Stimulated activated CD8-positive, alpha-beta memory T cell treated with anti-CD3 and anti-CD28 coated beads, Interleukin-12 subunit alpha, Interleukin-12 subunit beta, amount 100 ng/mL, for 1 hour (primary cell): ENCODE measurements around the gene KIAA0586.

Experiments
- DNase-seq: peaks from one replicate; pipeline ENCODE4 v3.0.0-alpha.2; 2020; ENCODE audit warnings: low read depth

KIAA0586 gene

DNA sequence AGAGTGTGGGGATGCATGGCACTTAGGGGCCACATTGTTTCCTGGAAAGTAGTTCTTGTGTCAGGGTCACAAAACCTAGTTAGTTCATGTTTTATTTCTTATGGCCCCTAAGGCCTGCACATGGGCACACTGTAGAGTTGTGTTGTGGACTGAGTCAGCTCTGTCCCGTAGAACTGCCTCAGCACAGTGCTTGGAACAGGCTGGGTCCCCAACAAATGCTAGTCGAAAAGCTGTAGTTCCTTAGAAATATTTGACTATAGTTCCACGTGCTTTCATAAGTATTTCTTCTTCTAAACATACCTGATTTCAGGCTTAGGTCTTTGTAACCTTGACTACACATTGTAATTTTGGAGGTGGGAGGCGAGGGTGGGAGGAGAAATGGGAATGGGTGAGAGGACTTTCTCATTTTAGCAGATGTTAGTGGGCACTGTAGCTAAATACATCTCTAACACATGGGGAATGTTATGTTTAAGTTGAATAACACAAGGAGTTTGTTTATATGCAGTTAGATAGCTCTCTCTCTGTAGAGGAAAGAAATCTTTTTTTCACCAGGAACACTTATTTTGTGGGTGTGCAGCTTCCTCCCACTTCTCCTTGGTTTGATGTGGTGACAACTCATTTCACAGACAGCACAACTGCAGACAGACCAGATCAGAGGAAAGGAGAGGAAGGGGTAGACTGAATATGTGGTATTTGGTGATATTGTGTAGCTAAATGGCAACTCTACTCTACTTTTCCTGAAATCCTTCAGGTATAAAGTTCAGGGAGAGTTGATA is 170.7 kb downstream of the KIAA0586 start:
- no peak for DNase-seq

DNA sequence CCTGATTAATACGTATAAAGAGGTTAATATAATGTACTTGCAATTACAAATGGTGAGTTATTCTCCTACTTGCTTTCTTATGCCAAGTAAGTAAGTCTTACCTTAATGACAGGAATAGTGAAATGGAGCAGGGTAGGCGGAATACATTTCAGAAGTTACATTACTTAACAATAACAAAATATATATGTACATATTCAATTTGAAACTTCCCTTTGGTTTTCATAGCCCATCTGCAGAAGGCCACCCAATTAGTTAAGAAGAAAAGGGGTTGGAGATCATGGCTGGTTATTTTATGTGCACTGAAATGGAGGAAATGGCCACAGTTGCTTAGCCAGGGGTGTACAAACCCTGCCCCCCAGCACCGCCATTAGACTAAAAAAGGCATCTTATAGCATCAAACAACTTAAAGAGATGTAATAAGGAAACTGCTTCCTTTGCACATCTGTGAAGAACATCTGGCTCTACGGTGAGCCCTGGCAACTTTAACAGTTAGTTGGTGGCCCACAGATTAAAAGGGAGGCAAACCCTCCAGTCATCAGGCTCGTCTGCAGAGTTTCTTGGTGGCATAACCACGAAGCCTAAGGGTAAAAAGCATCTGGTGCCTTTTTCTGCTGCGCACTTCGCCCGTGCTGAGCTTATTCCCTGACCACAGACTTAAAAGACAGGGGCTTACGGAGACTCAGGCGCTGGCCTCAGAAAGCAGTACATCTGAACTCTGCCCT is 171.4 kb downstream of the KIAA0586 start:
- no peak for DNase-seq

DNA sequence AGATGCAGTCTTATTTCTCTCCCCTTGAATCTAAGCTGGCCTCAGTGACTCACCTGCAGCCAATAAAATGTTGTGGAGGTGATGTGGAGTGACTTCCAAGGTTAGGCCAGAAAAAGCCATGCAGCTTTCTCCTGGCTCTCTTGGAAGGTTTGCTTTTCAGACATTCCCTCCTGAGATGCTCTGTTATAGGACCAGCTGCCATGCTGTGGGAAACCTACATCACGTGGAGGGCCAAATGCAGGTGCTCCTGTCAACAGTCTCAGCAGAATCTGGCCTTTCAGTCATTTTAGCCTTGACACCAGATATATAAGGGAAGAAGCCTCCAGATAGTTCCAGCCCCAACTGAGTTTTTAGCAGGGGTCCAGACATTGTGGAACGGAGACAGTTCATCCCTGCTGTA is 172.2 kb downstream of the KIAA0586 start:
- no peak for DNase-seq
